ENCODE measurements around the gene C18orf54. TPM values are rescaled to one million over a fixed set of nuclear protein-coding genes. Genes with fewer than 3 reads are reported as not detected.

Gene C18orf54
- total and polyA plus RNA-seq, 9 of the 15 experiments (the other 6 are each of a cell fraction or from before 2014, with no cell fraction given): 3.0 to 8.7 (median 4.3) TPM

DNA sequence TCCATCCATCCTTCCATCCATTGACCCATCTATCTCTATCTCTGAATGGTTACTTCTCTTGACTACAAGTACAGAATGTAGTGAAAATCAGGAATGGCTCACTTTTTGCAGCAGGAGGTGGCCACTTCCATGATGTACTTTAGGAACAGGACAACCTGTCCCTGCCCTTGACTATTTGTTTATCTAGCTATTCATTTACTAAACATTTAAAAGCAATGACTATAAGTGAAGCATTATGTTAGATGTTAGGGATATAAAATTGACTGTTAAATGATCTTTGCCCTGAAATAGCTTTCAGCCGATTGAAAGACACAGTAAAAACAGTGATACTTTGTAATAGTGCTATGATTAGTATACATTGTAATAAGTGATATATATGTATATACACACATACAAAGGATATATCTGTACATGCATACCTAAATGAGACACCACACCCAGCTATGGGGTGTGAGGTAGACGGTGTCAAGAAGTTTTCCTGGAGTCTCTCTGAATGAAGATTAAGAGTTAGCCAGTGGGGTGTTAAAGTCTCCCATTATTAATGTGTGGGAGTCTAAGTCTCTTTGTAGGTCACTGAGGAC is 68.5 kb downstream of the C18orf54 start (continued):
- TF ChIP-seq, protein P1, sequence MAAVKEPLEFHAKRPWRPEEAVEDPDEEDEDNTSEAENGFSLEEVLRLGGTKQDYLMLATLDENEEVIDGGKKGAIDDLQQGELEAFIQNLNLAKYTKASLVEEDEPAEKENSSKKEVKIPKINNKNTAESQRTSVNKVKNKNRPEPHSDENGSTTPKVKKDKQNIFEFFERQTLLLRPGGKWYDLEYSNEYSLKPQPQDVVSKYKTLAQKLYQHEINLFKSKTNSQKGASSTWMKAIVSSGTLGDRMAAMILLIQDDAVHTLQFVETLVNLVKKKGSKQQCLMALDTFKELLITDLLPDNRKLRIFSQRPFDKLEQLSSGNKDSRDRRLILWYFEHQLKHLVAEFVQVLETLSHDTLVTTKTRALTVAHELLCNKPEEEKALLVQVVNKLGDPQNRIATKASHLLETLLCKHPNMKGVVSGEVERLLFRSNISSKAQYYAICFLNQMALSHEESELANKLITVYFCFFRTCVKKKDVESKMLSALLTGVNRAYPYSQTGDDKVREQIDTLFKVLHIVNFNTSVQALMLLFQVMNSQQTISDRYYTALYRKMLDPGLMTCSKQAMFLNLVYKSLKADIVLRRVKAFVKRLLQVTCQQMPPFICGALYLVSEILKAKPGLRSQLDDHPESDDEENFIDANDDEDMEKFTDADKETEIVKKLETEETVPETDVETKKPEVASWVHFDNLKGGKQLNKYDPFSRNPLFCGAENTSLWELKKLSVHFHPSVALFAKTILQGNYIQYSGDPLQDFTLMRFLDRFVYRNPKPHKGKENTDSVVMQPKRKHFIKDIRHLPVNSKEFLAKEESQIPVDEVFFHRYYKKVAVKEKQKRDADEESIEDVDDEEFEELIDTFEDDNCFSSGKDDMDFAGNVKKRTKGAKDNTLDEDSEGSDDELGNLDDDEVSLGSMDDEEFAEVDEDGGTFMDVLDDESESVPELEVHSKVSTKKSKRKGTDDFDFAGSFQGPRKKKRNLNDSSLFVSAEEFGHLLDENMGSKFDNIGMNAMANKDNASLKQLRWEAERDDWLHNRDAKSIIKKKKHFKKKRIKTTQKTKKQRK (IDR thresholded peaks at IDR 0.05; ENCODE audit: borderline replicate concordance, low read depth, low read length): no peak

Small RNA genes within 50 kb of the gene (small RNA-seq; reads per million reads assigned to genes)
- 0.48 reads per million, percentile 21 among the genes with 10 or more reads in this experiment for gene SNRPGP2

Other genes starting within 250 kb of the C18orf54 start
- gene MBD2, start 133.2 kb upstream of the C18orf54 start, total RNA-seq (2014; rRNA removed): 9.1 and 10.5 TPM in 2 replicates
- gene MBD2, start 133.2 kb upstream of the C18orf54 start, total RNA-seq (2014; rRNA removed; fragmentation: Illumina TruSeq; extraction: Trizol): 30.0 and 30.8 TPM in 2 replicates
- 13.4 and 13.9 TPM in 2 replicates for gene MBD2, start 133.2 kb upstream of the C18orf54 start, total RNA-seq (2015; rRNA removed; fragmentation: Illumina TruSeq; extraction: Trizol)
- 38.6 and 40.2 TPM in 2 replicates for gene MBD2, start 133.2 kb upstream of the C18orf54 start, total RNA-seq (2021)
- gene MBD2, start 133.2 kb upstream of the C18orf54 start, polyA plus RNA-seq (2011; rRNA removed): 23.9 and 31.0 TPM in 2 replicates
- 16.2 and 21.7 TPM in 2 replicates for gene MBD2, start 133.2 kb upstream of the C18orf54 start, polyA plus RNA-seq (2014; fragmentation: Illumina TruSeq; extraction: Trizol)
- gene MBD2, start 133.2 kb upstream of the C18orf54 start, polyA plus RNA-seq (2014; fragmentation: Nextera tagmentation; extraction: Ambion mirVana): 1 to 10 TPM; 4.4 to 5.0 TPM
- gene MBD2, start 133.2 kb upstream of the C18orf54 start, polyA plus RNA-seq (2014; rRNA removed): 10.3 and 13.7 TPM in 2 replicates
- 4.4 and 6.0 TPM in 2 replicates for gene POLI, start 88.4 kb upstream of the C18orf54 start, total RNA-seq (2014; rRNA removed)
- gene POLI, start 88.4 kb upstream of the C18orf54 start, total RNA-seq (2014; rRNA removed; fragmentation: Illumina TruSeq; extraction: Trizol): 6.6 and 8.4 TPM in 2 replicates
- 5.1 and 7.2 TPM in 2 replicates for gene POLI, start 88.4 kb upstream of the C18orf54 start, total RNA-seq (2015; rRNA removed; fragmentation: Illumina TruSeq; extraction: Trizol)
- gene POLI, start 88.4 kb upstream of the C18orf54 start, total RNA-seq (2021): 6.5 and 7.0 TPM in 2 replicates
- gene POLI, start 88.4 kb upstream of the C18orf54 start, polyA plus RNA-seq (2011; rRNA removed): 13.1 and 13.2 TPM in 2 replicates
- gene POLI, start 88.4 kb upstream of the C18orf54 start, polyA plus RNA-seq (2014; fragmentation: Illumina TruSeq; extraction: Trizol): 5.8 and 6.0 TPM in 2 replicates
- 1 to 10 TPM; 3.2 to 4.1 TPM for gene POLI, start 88.4 kb upstream of the C18orf54 start, polyA plus RNA-seq (2014; fragmentation: Nextera tagmentation; extraction: Ambion mirVana)
- gene POLI, start 88.4 kb upstream of the C18orf54 start, polyA plus RNA-seq (2014; rRNA removed): 9.0 and 9.1 TPM in 2 replicates
- gene STARD6, start within 50 bp of the C18orf54 start, total RNA-seq (2014; rRNA removed): not detected in 2 replicates
- gene STARD6, start within 50 bp of the C18orf54 start, total RNA-seq (2014; rRNA removed; fragmentation: Illumina TruSeq; extraction: Trizol): not detected in 2 replicates
- gene STARD6, start within 50 bp of the C18orf54 start, total RNA-seq (2015; rRNA removed; fragmentation: Illumina TruSeq; extraction: Trizol): not detected in 2 replicates
- not detected in 2 replicates for gene STARD6, start within 50 bp of the C18orf54 start, total RNA-seq (2021)
- gene STARD6, start within 50 bp of the C18orf54 start, polyA plus RNA-seq (2011; rRNA removed): not detected in 2 replicates
- gene STARD6, start within 50 bp of the C18orf54 start, polyA plus RNA-seq (2014; fragmentation: Illumina TruSeq; extraction: Trizol): not detected in 2 replicates
- under 1 TPM; 0.11 to 0.15 TPM for gene STARD6, start within 50 bp of the C18orf54 start, polyA plus RNA-seq (2014; fragmentation: Nextera tagmentation; extraction: Ambion mirVana)
- gene STARD6, start within 50 bp of the C18orf54 start, polyA plus RNA-seq (2014; rRNA removed): not detected in 2 replicates
- not detected in 2 replicates for gene DYNAP, start 233.3 kb downstream of the C18orf54 start, total RNA-seq (2014; rRNA removed)
- not detected in 2 replicates for gene DYNAP, start 233.3 kb downstream of the C18orf54 start, total RNA-seq (2014; rRNA removed; fragmentation: Illumina TruSeq; extraction: Trizol)
- not detected in 2 replicates for gene DYNAP, start 233.3 kb downstream of the C18orf54 start, total RNA-seq (2015; rRNA removed; fragmentation: Illumina TruSeq; extraction: Trizol)
- not detected in 2 replicates for gene DYNAP, start 233.3 kb downstream of the C18orf54 start, total RNA-seq (2021)
- gene DYNAP, start 233.3 kb downstream of the C18orf54 start, polyA plus RNA-seq (2011; rRNA removed): not detected in 2 replicates
- not detected in 2 replicates for gene DYNAP, start 233.3 kb downstream of the C18orf54 start, polyA plus RNA-seq (2014; fragmentation: Illumina TruSeq; extraction: Trizol)
- not detected for gene DYNAP, start 233.3 kb downstream of the C18orf54 start, polyA plus RNA-seq (2014; fragmentation: Nextera tagmentation; extraction: Ambion mirVana)
- not detected in 2 replicates for gene DYNAP, start 233.3 kb downstream of the C18orf54 start, polyA plus RNA-seq (2014; rRNA removed)

Measured in K562 (cell line).